Mesothelial cell of epicardium (in vitro differentiated cells): Measurements from ENCODE around the gene CFHR2. TPM values are rescaled to one million over a fixed set of nuclear protein-coding genes. Genes with fewer than 3 reads are reported as not detected.

Experiments used
- DNase-seq, 2 experiments: peaks; one replicate each; pipeline ENCODE4 v3.0.0; 2021; ENCODE audit warnings: low spot score in 2 of 2; ENCODE audit not compliant: unreplicated experiment in 2 of 2
- H3K27ac Mint-ChIP-seq: 2 replicates; pipeline ENCODE4 v1.8.0; 2021; ENCODE audit warnings: mixed read lengths
- H3K27me3 Mint-ChIP-seq: 2 replicates; pipeline ENCODE4 v1.8.0; 2021; ENCODE audit warnings: low read depth, mixed read lengths
- H3K36me3 Mint-ChIP-seq: 2 replicates; pipeline ENCODE4 v1.8.0; 2021; ENCODE audit warnings: mixed read lengths
- H3K4me1 Mint-ChIP-seq: 2 replicates; pipeline ENCODE4 v1.8.0; 2021; ENCODE audit warnings: mixed read lengths
- H3K4me3 Mint-ChIP-seq: 2 replicates; pipeline ENCODE4 v1.8.0; 2021; ENCODE audit warnings: mild to moderate bottlenecking, moderate library complexity, mixed read lengths
- H3K9me3 Mint-ChIP-seq: 2 replicates; pipeline ENCODE4 v1.8.0; 2021; ENCODE audit warnings: mixed read lengths
- CTCF ChIP-seq: fragments of 200-600 bp; sonication (generic); IDR thresholded peaks from one replicate; pipeline ENCODE4 v1.5.0; 2021; ENCODE audit warnings: antibody characterized with exemption; ENCODE audit not compliant: unreplicated experiment
- total RNA-seq: library from RNA; stranded (reverse); gene quantifications from 3 replicates; pipeline ENCODE4 v1.2.1, GENCODE V29; 2021

CFHR2 gene
- total RNA-seq, 1 donor from 2014 or later: not detected

- Mint-ChIP-seq H3K27me3 (peaks cover 2% of the 10 kb centered on the region), H3K27ac (no peak overlapping the region), H3K4me3 (no peak overlapping the region), H3K4me1 (peaks cover 4% of the 10 kb centered on the region), H3K36me3 (no peaks in the 10 kb centered on the region), H3K9me3 (peaks cover 20% of the 10 kb centered on the region)
- TF ChIP-seq CTCF: no peak
- no peak for DNase-seq
These were observed 50.4 kb downstream of the CFHR2 start for GRCh38 chr1:196993916-196994315.

GRCh38 chr1:196997423-196997822 is 53.9 kb downstream of the CFHR2 start:
- H3K4me1 Mint-ChIP-seq: peaks cover 1% of the 10 kb centered on the region
- no peak for DNase-seq
- no peaks in the 10 kb centered on the region for H3K27me3 Mint-ChIP-seq

GRCh38 chr1:197001828-197002227 is 58.3 kb downstream of the CFHR2 start:
- no peaks in the 10 kb centered on the region for H3K27me3 Mint-ChIP-seq
- TF ChIP-seq CTCF: no peak
- no peaks in the 10 kb centered on the region for H3K9me3 Mint-ChIP-seq
- H3K27ac Mint-ChIP-seq: no peak overlapping the region
- H3K4me1 Mint-ChIP-seq: peaks cover 4% of the 10 kb centered on the region
- DNase-seq: no peak
- no peaks in the 10 kb centered on the region for H3K36me3 Mint-ChIP-seq
- no peak overlapping the region for H3K4me3 Mint-ChIP-seq

More at GRCh38 chr1:196997423-196997822, 53.9 kb downstream of the CFHR2 start:
- Mint-ChIP-seq H3K27ac (no peak overlapping the region), H3K4me3 (no peak overlapping the region), H3K36me3 (no peaks in the 10 kb centered on the region), H3K9me3 (no peaks in the 10 kb centered on the region)
- no peak for TF ChIP-seq CTCF

- no peak overlapping the region for H3K27ac Mint-ChIP-seq
- H3K9me3 Mint-ChIP-seq: no peaks in the 10 kb centered on the region
- no peaks in the 10 kb centered on the region for H3K27me3 Mint-ChIP-seq
- no peak for DNase-seq
- peaks cover 4% of the 10 kb centered on the region for H3K4me1 Mint-ChIP-seq
- no peak overlapping the region for H3K4me3 Mint-ChIP-seq
- no peak for TF ChIP-seq CTCF
- no peaks in the 10 kb centered on the region for H3K36me3 Mint-ChIP-seq
These were observed 59.6 kb downstream of the CFHR2 start for GRCh38 chr1:197003132-197003531.

GRCh38 chr1:197008861-197009260 is 65.3 kb downstream of the CFHR2 start:
- TF ChIP-seq CTCF: no peak
- no peak for DNase-seq
- Mint-ChIP-seq H3K27ac (no peak overlapping the region), H3K4me1 (no peaks in the 10 kb centered on the region), H3K36me3 (no peaks in the 10 kb centered on the region), H3K27me3 (no peaks in the 10 kb centered on the region), H3K4me3 (no peak overlapping the region), H3K9me3 (peaks cover 14% of the 10 kb centered on the region)

Other genes with a start within 250 kb of the CFHR2 start
- 0.38 to 0.93 TPM (median 0.42 TPM) in 3 replicates for gene CFHR3, start 168.9 kb upstream of the CFHR2 start, total RNA-seq
- gene CFHR1, start 124.0 kb upstream of the CFHR2 start, total RNA-seq: 0.45 TPM in 1 of 3 replicates, not detected in the others
- not detected in 3 replicates for gene CFHR4, start 55.7 kb upstream of the CFHR2 start, total RNA-seq
- gene CFHR5, start 33.8 kb downstream of the CFHR2 start, total RNA-seq: not detected in 3 replicates
- gene F13B, start 123.5 kb downstream of the CFHR2 start, total RNA-seq: not detected in 3 replicates
- 17.6 to 18.1 TPM (median 17.7 TPM) in 3 replicates for gene ASPM, start 202.9 kb downstream of the CFHR2 start, total RNA-seq